ENCODE data around the gene MAEL.
"Not testable (repeated sequence)": the region's sequence is repeated elsewhere in the genome, so short reads cannot be mapped to it uniquely, and the experiment has no call there.

MAEL gene

GRCh38 chr1:166980383-166980782 lies 8.7 kb upstream of the MAEL start:
- DNase-seq: no peak

GRCh38 chr1:166980818-166981217 lies 8.3 kb upstream of the MAEL start:
- peak; percentile 2 for DNase-seq

GRCh38 chr1:166981589-166981988 lies 7.5 kb upstream of the MAEL start:
- DNase-seq: no peak

GRCh38 chr1:166999075-166999474 lies 10.0 kb downstream of the MAEL start:
- no peak for DNase-seq

GRCh38 chr1:166999500-167000055 lies 10.5 kb downstream of the MAEL start:
- DNase-seq: no peak

- DNase-seq: no peak
Observed at GRCh38 chr1:167000546-167000945, 11.5 kb downstream of the MAEL start.

GRCh38 chr1:167002354-167002753 lies 13.3 kb downstream of the MAEL start:
- no peak for DNase-seq

- DNase-seq: no peak
Observed at GRCh38 chr1:167003711-167004110, 14.6 kb downstream of the MAEL start.

GRCh38 chr1:167011560-167012191 lies 22.6 kb downstream of the MAEL start:
- DNase-seq: no peak

- DNase-seq: no peak
Observed at GRCh38 chr1:167012570-167012969, 23.5 kb downstream of the MAEL start.

- DNase-seq: no peak
Observed at GRCh38 chr1:167013108-167013929, 24.2 kb downstream of the MAEL start.

- DNase-seq: no peak
Observed at GRCh38 chr1:167016100-167016750, 27.1 kb downstream of the MAEL start.

- no peak for DNase-seq
Observed at GRCh38 chr1:167022384-167022783, 33.3 kb downstream of the MAEL start.

- not testable (repeated sequence) for DNase-seq
Observed at GRCh38 chr1:167029553-167029952, 40.5 kb downstream of the MAEL start.

GRCh38 chr1:167033646-167034045 lies 44.6 kb downstream of the MAEL start:
- DNase-seq: peak; percentile 12

GRCh38 chr1:167043752-167044488 lies 54.8 kb downstream of the MAEL start:
- peak; percentile 94 for DNase-seq

- no peak for DNase-seq
Observed at GRCh38 chr1:167051907-167052306, 62.8 kb downstream of the MAEL start.

GRCh38 chr1:167052389-167052788 lies 63.3 kb downstream of the MAEL start:
- DNase-seq: peak; percentile 12

GRCh38 chr1:167054531-167054930 lies 65.5 kb downstream of the MAEL start:
- no peak for DNase-seq

GRCh38 chr1:167054946-167055630 lies 66.0 kb downstream of the MAEL start:
- no peak for DNase-seq

- no peak for DNase-seq
Observed at GRCh38 chr1:167056529-167057231, 67.6 kb downstream of the MAEL start.

- peak; percentile 89 for DNase-seq
Observed at GRCh38 chr1:167057241-167057688, 68.2 kb downstream of the MAEL start.
